ENCODE measurements around the gene TUBB6. TPM values are rescaled to one million over a fixed set of nuclear protein-coding genes. Genes with fewer than 3 reads are reported as not detected.

TUBB6 gene
- total and polyA plus RNA-seq, 8 donors, result 55.6 to 140 (median 83.1) TPM

- Histone ChIP-seq H3K27ac (no peak overlapping the region), H3K4me1 (peaks cover 1 to 18% of the 10 kb centered on the region in 2 donors), H3K4me3 (no peak overlapping the region), H3K36me3 (no peaks in the 10 kb centered on the region), H3K9me3 (no peaks in the 10 kb centered on the region), H3K27me3 (peaks cover 0 to 31% of the 10 kb centered on the region in 2 donors)
- no peak for TF ChIP-seq CTCF (IDR thresholded peaks at IDR 0.05)
- DNase-seq, result no peak
- intact Hi-C loops (cut with DNase I), result no loop called here
- ATAC-seq, result no peak
Measured at GRCh38 chr18:12283256-12283655, 24.8 kb upstream of the TUBB6 start.

GRCh38 chr18:12283666-12284065, 24.4 kb upstream of the TUBB6 start:
- no peaks in the 10 kb centered on the region for H3K9me3 ChIP-seq
- H3K27ac ChIP-seq, result no peak overlapping the region
- no peak for TF ChIP-seq CTCF (IDR thresholded peaks at IDR 0.05)
- no peak for DNase-seq
- intact Hi-C loops (cut with DNase I), result no loop called here
- H3K4me1 ChIP-seq, result peaks cover 4 to 18% of the 10 kb centered on the region in 2 donors
- no peak for ATAC-seq
- peaks cover 0 to 36% of the 10 kb centered on the region in 2 donors for H3K27me3 ChIP-seq
- no peak overlapping the region for H3K4me3 ChIP-seq
- no peaks in the 10 kb centered on the region for H3K36me3 ChIP-seq

- Histone ChIP-seq H3K4me1 (peaks cover 4 to 20% of the 10 kb centered on the region in 2 donors), H3K9me3 (no peaks in the 10 kb centered on the region), H3K36me3 (no peaks in the 10 kb centered on the region), H3K27ac (peak overlapping the region; percentile 70 to 71), H3K4me3 (peak overlapping the region; percentile 28 to 31), H3K27me3 (peaks cover 0 to 55% of the 10 kb centered on the region in 2 donors)
- intact Hi-C loops (cut with DNase I), result no loop called here
- no peak for DNase-seq
- ATAC-seq, result peak; percentile 85
- no peak for TF ChIP-seq CTCF (IDR thresholded peaks at IDR 0.05)
Measured at GRCh38 chr18:12287131-12287681, 20.8 kb upstream of the TUBB6 start.

- ATAC-seq (peak; percentile 94), DNase-seq (peak in 3 of 4 donors; percentile 63 to 86 (median 84))
- no peaks in the 10 kb centered on the region for H3K9me3 ChIP-seq
- peaks cover 0 to 55% of the 10 kb centered on the region in 2 donors for H3K27me3 ChIP-seq
- peak overlapping the region; percentile 28 to 31 for H3K4me3 ChIP-seq
- intact Hi-C loops (cut with DNase I), result no loop called here
- H3K4me1 ChIP-seq, result peaks cover 4 to 20% of the 10 kb centered on the region in 2 donors
- H3K27ac ChIP-seq, result peak overlapping the region; percentile 70 to 71
- TF ChIP-seq CTCF (IDR thresholded peaks at IDR 0.05), result no peak
- no peaks in the 10 kb centered on the region for H3K36me3 ChIP-seq
Measured at GRCh38 chr18:12287684-12288402, 20.2 kb upstream of the TUBB6 start.

- no peak for DNase-seq
- intact Hi-C loops (cut with DNase I), result no loop called here
- Histone ChIP-seq H3K27ac (peak overlapping the region; percentile 70 to 71), H3K36me3 (no peaks in the 10 kb centered on the region), H3K4me3 (peak overlapping the region in 1 of 2 donors; percentile 31), H3K27me3 (peaks cover 0 to 55% of the 10 kb centered on the region in 2 donors), H3K9me3 (no peaks in the 10 kb centered on the region), H3K4me1 (peaks cover 4 to 20% of the 10 kb centered on the region in 2 donors)
- no peak for TF ChIP-seq CTCF (IDR thresholded peaks at IDR 0.05)
- ATAC-seq, result peak; percentile 4
Measured at GRCh38 chr18:12288403-12288755, 19.7 kb upstream of the TUBB6 start.
